B cell (primary cell): ENCODE results near the gene COA8. TPM values are rescaled to one million over a fixed set of nuclear protein-coding genes. Genes with fewer than 3 reads are reported as not detected.

Source experiments
- ATAC-seq: fragments of 200-7000 bp; cut with Tn5 transposase; one replicate; pipeline ENCODE4 v1.10.0; 2021; ENCODE audit warnings: low read depth, mild to moderate bottlenecking, moderate number of reproducible peaks, moderate library complexity
- CTCF ChIA-PET: fragments of 350-600 bp; sonication (Branson Sonifier 250); formaldehyde crosslinking; loops from one replicate; lab custom pipeline; 2021; ENCODE audit warnings: antibody characterized with exemption, inconsistent platforms; lab: Charles Lee
- POLR2A ChIA-PET: fragments of 350-600 bp; sonication (Branson Sonifier 250); formaldehyde crosslinking; loops from one replicate; lab custom pipeline; 2021; ENCODE audit warnings: antibody characterized with exemption; lab: Charles Lee
- DNase-seq: peaks from one replicate; pipeline ENCODE4 v3.0.0; 2013
- H2AFZ ChIP-seq: 2 replicates; pipeline ENCODE4 v1.6.1; 2012; ENCODE audit warnings: mild to moderate bottlenecking, low read depth, low read length; ENCODE audit not compliant: insufficient read depth, poor library complexity, severe bottlenecking
- H3K27ac ChIP-seq, 2 donors: 1 replicate in 1 of 2; 2 replicates in 1 of 2; pipeline ENCODE4 v1.5.1; 2012 to 2013; ENCODE audit warnings: low read length in 2 of 2, mild to moderate bottlenecking in 2 of 2, moderate library complexity in 1 of 2
- H3K27me3 ChIP-seq, 4 experiments: fragments of 200-600 bp in 1 of 4; sonication (generic) in 1 of 4; replicated peaks in 1 of 4; 1 replicate in 2 of 4; 2 replicates in 2 of 4; pipeline versions ENCODE4 v1.6.1 to v1.7.0; 2013 to 2016; ENCODE audit warnings: low read length in 3 of 4, mild to moderate bottlenecking in 2 of 4, mixed read lengths in 1 of 4, moderate library complexity in 1 of 4; ENCODE audit not compliant: insufficient read depth in 4 of 4, control insufficient read depth in 3 of 4; ENCODE audit errors: control extremely low read depth in 1 of 4
- H3K36me3 ChIP-seq, 2 experiments: replicated peaks in 1 of 2; 1 replicate in 1 of 2; 2 replicates in 1 of 2; pipeline versions ENCODE4 v1.6.1 to v1.7.1; 2013; ENCODE audit warnings: low read length in 1 of 2; ENCODE audit not compliant: insufficient read depth in 2 of 2, control insufficient read depth in 1 of 2; ENCODE audit errors: control extremely low read depth in 1 of 2, extremely low read depth in 1 of 2
- H3K4me1 ChIP-seq, 2 donors: fragments of 200-600 bp in 1 of 2; sonication (generic) in 1 of 2; 1 replicate in 1 of 2; 2 replicates in 1 of 2; pipeline versions ENCODE4 v1.5.1 to v1.6.1; 2013 to 2017; ENCODE audit warnings: low read length in 2 of 2; ENCODE audit not compliant: control insufficient read depth in 2 of 2, insufficient read depth in 2 of 2
- H3K4me2 ChIP-seq: replicated peaks from 2 replicates; pipeline ENCODE3; 2012; ENCODE audit warnings: mild to moderate bottlenecking, low read depth, low read length; ENCODE audit not compliant: poor library complexity, severe bottlenecking
- H3K4me3 ChIP-seq, 5 experiments: fragments of 200-600 bp in 1 of 5; sonication (generic) in 1 of 5; 1 replicate in 3 of 5; 2 replicates in 2 of 5; pipeline versions ENCODE4 v1.5.1 to v1.7.0; 2011 to 2016; ENCODE audit warnings: low read length in 4 of 5, mild to moderate bottlenecking in 4 of 5, low read depth in 2 of 5, control low read depth in 1 of 5, moderate library complexity in 1 of 5; ENCODE audit not compliant: insufficient read depth in 1 of 5; ENCODE audit errors: control extremely low read depth in 1 of 5, extremely low read depth in 1 of 5
- H3K79me2 ChIP-seq: fragments of 200-600 bp; sonication (generic); one replicate; pipeline ENCODE4 v1.6.0; 2016; ENCODE audit warnings: low read length; ENCODE audit not compliant: control insufficient read depth, insufficient read depth
- H3K9ac ChIP-seq: fragments of 200-600 bp; sonication (generic); 2 replicates; pipeline ENCODE4 v1.6.1; 2017; ENCODE audit warnings: mild to moderate bottlenecking, low read length, moderate library complexity
- H3K9me3 ChIP-seq, 3 donors: one replicate each; pipeline versions ENCODE4 v1.6.1 to v1.7.1; 2013; ENCODE audit warnings: low read length in 2 of 3; ENCODE audit not compliant: control insufficient read depth in 2 of 3, insufficient read depth in 1 of 3; ENCODE audit errors: control extremely low read depth in 1 of 3
- H4K20me1 ChIP-seq: 2 replicates; pipeline ENCODE4 v1.6.0; 2012; ENCODE audit warnings: mild to moderate bottlenecking, low read length; ENCODE audit not compliant: insufficient read depth, control insufficient read depth, poor library complexity, severe bottlenecking
- H3K27ac Mint-ChIP-seq: one replicate; pipeline ENCODE4 v1.8.0; 2021; ENCODE audit warnings: mixed read lengths
- H3K27me3 Mint-ChIP-seq: one replicate; pipeline ENCODE4 v1.8.0; 2021; ENCODE audit warnings: mixed read lengths
- H3K4me1 Mint-ChIP-seq: one replicate; pipeline ENCODE4 v1.8.0; 2021; ENCODE audit warnings: mixed read lengths
- H3K4me3 Mint-ChIP-seq: one replicate; pipeline ENCODE4 v1.8.0; 2021; ENCODE audit warnings: mixed read lengths
- H3K9me3 Mint-ChIP-seq: one replicate; pipeline ENCODE4 v1.8.0; 2022; ENCODE audit warnings: mixed read lengths; ENCODE audit not compliant: insufficient read depth
- CTCF ChIP-seq: fragments of 200-600 bp; IDR thresholded peaks from one replicate; pipeline ENCODE4 v1.8.0; 2022; ENCODE audit warnings: antibody characterized with exemption, mild to moderate bottlenecking
- EZH2 ChIP-seq: IDR thresholded peaks from 2 replicates; pipeline ENCODE4 v1.6.1; 2012; ENCODE audit warnings: borderline replicate concordance, low read depth, mild to moderate bottlenecking, moderate library complexity, low read length; ENCODE audit not compliant: insufficient read depth, poor library complexity, severe bottlenecking
- WGBS: methylation state at CpG from one replicate; pipeline ENCODE4 v1.1.5; 2013; ENCODE audit warnings: missing lambda C conversion rate; ENCODE audit not compliant: insufficient coverage; 5-methylcytosine and 5-hydroxymethylcytosine counted together
- intact Hi-C: fragments of 100-400 bp; cut with micrococcal nuclease; formaldehyde crosslinking; loops from one replicate; pipeline ENCODE4 v1.10.0; 2022
- polyA plus RNA-seq: library from polyadenylated mRNA; depleted of rRNA; stranded (reverse); fragments of >200 nt; gene quantifications from 2 replicates; pipeline ENCODE4 v1.2.3, GENCODE V29; 2012
- total RNA-seq, 2 donors: library from RNA; stranded (reverse); fragments of 120-200 nt in 1 of 2; gene quantifications; 1 replicate in 1 of 2; 2 replicates in 1 of 2; pipeline versions ENCODE4 v1.2.3 to v1.2.4, GENCODE V29; 2013 to 2022

The COA8 gene
- total and polyA plus RNA-seq, 2 donors (not counting 1 experiment from before 2014, with no cell fraction given): 7.5 to 24.9 TPM

- Mint-ChIP-seq H3K27ac (no peak overlapping the region), H3K9me3 (no peaks in the 10 kb centered on the region), H3K4me3 (no peak overlapping the region), H3K4me1 (peaks cover 4% of the 10 kb centered on the region), H3K27me3 (no peaks in the 10 kb centered on the region)
- Histone ChIP-seq H3K9ac (no peak overlapping the region), H3K9me3 (no peaks in the 10 kb centered on the region), H2AFZ (no peak overlapping the region), H4K20me1 (peaks cover 34% of the 10 kb centered on the region), H3K4me3 (no peak overlapping the region), H3K36me3 (peaks cover 0 to 3% of the 10 kb centered on the region in 2 experiments), H3K27me3 (peaks cover 0 to 22% (median 2%) of the 10 kb centered on the region in 4 experiments), H3K4me1 (peaks cover 0 to 6% of the 10 kb centered on the region in 2 donors), H3K27ac (no peak overlapping the region), H3K4me2 (no peak overlapping the region), H3K79me2 (peaks cover 29% of the 10 kb centered on the region)
- POLR2A ChIA-PET: no interaction called here
- WGBS: 27% methylated on average over 20 of the region's 21 CpGs
- CTCF ChIA-PET: interaction anchor here (0.5 to 9.3 kb wide), 11 partner anchors 10 to 60 kb away, joined by 3 to 128 read pairs (median 4); partner anchors contain the start of gene TRMT61A
- ATAC-seq (peak; percentile 83), DNase-seq (peak; percentile 82)
- TF ChIP-seq CTCF (peak; percentile 95), EZH2 (no peak)
- intact Hi-C loops: loop anchor here (1.0 to 5.0 kb wide), 2 partner anchors 47 to 470 kb away; no protein-coding TSS in a partner anchor
Measured at GRCh38 chr14:103546652-103547454, 15.9 kb upstream of the COA8 start.

GRCh38 chr14:103547455-103547940, 15.3 kb upstream of the COA8 start:
- peaks cover 0 to 3% of the 10 kb centered on the region in 2 experiments for H3K36me3 ChIP-seq
- H3K4me1 Mint-ChIP-seq: peaks cover 4% of the 10 kb centered on the region
- ATAC-seq (no peak), DNase-seq (no peak)
- intact Hi-C loops: loop anchor here (5.0 kb wide), 1 partner anchor 470 kb away; no protein-coding TSS in a partner anchor
- H3K9me3 Mint-ChIP-seq: no peaks in the 10 kb centered on the region
- H3K4me1 ChIP-seq: peaks cover 0 to 6% of the 10 kb centered on the region in 2 donors
- TF ChIP-seq EZH2 (no peak), CTCF (no peak)
- no peaks in the 10 kb centered on the region for H3K27me3 Mint-ChIP-seq
- H3K4me3 ChIP-seq: no peak overlapping the region
- ChIA-PET POLR2A (no interaction called here), CTCF (interaction anchor here (0.5 to 9.3 kb wide), 10 partner anchors 11 to 60 kb away, joined by 3 to 128 read pairs (median 5); partner anchors contain the start of gene TRMT61A)
- peaks cover 0 to 16% (median 2%) of the 10 kb centered on the region in 4 experiments for H3K27me3 ChIP-seq
- no peak overlapping the region for H3K27ac Mint-ChIP-seq
- no peak overlapping the region for H3K9ac ChIP-seq
- H3K9me3 ChIP-seq: no peaks in the 10 kb centered on the region
- H3K4me3 Mint-ChIP-seq: no peak overlapping the region
- no peak overlapping the region for H3K27ac ChIP-seq
- H2AFZ ChIP-seq: no peak overlapping the region
- H4K20me1 ChIP-seq: peaks cover 39% of the 10 kb centered on the region
- 92% methylated on average over 11 of the region's 11 CpGs for WGBS
- peaks cover 35% of the 10 kb centered on the region for H3K79me2 ChIP-seq
- H3K4me2 ChIP-seq: no peak overlapping the region
